NCI-H2227 (cell line): ENCODE data around the gene TNNC1.

Source experiments
- DNase-seq: peaks from one replicate; lab custom pipeline; 2025; ENCODE audit not compliant: unreplicated experiment; lab: John Stamatoyannopoulos, UW

The TNNC1 gene

DNA sequence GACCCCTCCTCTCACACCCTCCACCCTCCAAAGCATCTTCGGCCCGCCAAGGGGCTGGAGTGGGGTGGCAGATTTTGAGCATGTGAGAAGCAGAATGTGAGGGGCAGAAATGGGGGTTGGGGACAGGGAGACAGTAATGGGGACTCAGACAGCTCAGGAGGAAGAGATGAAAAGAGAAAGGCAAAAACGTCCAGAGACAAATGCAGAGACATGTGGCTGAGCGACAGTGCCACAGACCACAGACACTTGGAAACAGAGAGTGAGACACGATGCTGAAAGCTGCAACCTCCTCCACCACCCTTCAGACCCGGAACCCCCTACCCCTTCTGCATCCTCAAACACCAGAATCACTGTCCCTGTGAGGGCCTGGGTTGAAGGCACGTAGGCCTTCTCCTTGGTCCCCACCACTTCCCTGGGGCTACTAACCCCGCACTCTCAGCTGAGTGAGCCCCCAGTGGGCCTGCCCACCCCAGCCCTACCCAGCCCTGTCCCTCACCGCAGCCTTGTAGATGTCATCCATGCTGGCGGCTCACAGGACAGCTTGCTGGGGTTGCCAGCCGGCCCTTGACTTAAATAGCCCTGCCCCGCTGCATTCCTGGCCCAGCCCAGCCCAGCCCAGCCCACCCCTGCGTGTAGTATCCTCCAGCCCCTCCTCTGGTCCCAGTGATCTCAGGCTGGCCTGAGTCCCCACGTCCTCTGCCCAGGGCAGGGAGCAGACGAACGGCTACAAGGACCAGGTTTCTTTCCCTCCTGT, at the start of gene TNNC1:
Gene TNNC1 (minus strand): TSS at position 546 of the 754 bp plus-strand sequence. CDS start 26 bp downstream, at position 520.
- no peak for DNase-seq

DNA sequence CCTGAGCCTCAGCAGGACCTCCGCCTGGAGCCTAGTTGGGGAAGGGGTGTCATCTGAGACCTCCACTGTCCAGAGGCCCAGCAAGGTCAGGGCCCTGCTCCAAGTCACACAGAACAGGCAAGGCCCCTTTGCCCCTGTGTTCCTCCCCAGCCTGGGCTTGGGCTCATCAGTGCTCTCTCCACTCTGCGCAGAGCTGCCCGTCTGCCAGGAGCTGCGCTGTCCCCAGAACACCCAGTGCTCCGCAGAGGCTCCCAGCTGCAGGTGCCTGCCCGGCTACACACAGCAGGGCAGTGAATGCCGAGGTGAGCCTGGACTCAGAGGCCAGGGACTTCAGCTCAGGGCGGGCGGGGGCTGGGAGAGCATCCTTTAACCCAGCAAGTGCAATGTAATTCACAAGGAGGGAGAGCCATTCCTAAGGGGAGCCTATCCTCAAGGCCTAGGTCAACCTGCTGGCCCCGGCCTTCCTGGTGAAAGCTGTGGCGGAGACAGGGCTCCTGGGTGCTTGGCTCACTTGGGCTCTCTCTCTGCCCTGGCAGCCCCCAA, 49.0 kb upstream of the TNNC1 start:
- DNase-seq, result no peak

DNA sequence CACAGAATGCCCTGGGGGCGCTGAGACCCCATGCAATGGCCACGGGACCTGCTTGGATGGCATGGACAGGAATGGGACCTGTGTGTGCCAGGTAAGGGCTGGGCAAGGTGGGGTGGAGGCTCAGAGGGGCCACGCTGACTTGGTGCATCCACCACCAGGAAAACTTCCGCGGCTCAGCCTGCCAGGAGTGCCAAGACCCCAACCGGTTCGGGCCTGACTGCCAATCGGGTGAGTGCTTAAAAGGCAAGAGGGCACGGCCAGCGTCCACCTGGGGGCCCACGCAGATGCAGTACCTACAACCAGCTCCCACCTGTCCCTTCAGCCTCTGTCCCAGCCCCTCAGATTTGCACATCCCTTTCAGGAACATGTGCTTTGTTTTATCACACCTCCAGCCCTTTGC, 48.2 kb upstream of the TNNC1 start:
- DNase-seq, result no peak

DNA sequence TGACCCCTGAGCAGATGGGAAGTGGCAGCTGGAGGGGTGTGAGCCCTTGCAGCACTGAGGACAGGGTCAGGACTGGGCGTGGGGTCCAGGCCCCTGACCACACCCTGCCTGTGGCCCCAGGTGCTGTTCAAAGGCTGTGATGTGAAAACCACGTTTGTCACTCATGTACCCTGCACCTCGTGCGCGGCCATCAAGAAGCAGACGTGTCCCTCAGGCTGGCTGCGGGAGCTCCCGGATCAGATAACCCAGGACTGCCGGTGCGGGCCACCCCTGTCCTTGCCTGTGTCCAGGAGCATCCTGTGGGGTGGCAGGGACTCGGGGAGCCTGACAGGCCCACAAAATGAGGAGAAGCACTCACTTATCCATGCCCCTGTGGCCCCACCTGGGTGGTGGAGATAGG, 47.2 kb upstream of the TNNC1 start:
- no peak for DNase-seq

DNA sequence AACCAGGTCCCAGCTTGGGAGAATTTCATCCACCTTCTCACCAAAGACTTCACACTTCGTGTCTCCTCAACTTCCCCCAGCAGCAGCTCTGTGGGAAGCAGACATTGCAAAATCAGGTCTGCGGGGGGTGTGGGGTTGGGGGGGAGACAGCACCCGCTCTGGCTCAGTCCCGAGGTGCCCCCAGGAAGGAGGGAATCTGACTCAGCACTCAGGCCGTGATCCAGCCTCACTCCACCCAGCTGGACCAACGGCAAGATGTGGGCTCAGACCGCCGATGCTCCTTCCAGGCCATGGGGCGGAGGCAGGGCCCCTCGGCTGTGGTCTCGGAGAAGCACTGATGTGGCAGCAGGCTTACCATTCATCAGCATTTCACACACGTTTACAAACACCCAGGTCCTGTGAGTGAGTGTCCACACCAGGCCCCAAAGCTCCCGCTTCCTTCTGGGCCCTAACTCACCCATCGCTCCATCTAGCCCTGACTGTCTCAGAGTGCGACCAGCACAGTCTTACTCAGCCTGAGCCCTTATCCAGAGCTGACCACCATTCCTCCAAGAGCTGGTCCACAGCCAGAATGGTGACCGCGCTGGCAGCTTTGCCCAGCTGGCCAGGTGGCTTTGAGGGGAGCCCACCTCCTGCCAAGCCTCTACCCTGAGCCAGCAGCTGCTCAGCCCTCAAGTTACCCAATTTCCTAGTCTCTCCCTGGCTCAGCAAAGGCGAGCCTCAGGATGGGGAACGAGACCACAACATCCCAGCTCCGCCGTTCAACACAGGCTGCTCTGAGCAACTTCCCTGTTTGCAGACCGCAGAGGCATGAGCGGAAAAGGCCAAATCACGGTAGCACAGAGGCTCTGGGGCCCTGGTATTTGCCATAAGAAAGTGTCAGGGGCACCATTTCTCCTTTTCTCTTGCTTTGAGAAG, 44.6 kb upstream of the TNNC1 start:
- DNase-seq, result no peak

DNA sequence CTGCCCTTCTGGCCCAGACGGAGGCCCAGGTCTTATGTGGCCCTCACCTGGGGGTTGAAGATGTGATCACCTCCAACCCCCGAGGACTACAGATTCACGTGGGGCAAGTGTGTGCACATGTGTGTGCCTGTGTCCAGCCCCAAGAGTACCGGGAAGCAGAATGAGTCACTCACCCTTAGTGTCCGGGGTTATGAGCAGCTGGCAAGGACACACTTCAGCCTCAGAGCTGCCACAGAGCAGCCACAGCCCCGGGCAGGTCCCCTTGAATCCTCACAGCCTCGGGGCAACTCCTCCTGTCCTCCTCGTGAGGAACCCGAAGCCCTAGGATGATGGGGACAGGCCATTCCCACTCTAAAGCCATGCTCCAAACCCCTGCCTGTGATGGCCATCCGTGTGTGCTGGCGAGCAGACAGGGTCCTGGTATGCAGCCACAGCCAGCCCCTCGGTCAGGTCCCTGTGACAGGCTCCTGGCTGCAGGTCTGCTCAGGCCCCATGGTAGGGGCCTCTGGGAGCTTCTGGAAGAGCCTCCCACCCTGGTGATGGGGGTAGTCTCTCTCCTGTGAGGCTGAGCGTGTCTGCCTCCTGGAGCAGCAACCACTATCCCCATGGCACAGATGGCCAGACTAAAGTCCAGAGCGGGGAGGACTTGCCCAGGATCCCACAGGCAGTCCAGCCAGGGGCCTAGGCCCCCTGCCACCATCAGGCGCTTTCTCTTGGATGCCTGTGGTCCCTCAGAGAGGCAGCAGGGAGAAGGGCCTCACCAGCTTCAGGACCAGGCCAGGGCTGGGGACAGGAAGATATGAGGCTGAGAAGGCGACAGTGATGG, 42.1 kb upstream of the TNNC1 start:
- no peak for DNase-seq

DNA sequence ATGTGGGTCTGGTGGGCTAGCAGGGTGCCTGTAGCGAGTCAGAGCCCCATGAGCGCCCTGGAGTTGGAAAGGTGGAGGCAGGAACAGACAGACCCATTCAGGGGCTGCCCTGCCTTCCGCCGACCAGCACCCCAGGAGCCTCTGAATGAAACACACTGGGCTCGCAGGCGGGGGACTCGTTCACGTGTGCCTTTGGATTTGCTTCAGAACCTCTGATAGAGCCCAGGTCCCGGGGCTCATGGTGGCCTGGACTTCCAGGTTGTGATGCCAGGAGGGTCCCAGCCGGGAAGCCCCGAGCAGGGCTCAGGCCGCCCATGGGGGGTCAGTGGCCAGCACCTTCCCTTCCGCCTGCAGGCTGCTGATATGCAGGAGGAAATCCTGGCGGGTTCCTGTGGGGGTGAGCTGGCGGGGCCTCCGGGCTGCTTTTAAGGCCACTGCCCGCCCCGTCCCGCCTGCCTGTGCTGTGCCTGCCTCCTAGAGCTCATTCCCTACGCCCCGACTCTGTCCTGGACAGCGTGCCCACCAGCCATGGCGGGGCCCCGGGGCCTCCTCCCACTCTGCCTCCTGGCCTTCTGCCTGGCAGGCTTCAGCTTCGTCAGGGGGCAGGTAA, 41.1 kb upstream of the TNNC1 start, which contains the start of gene STAB1:
Gene STAB1 (plus strand): TSS at position 453 of the 610 bp plus-strand sequence. CDS start 76 bp downstream, at position 529.
- DNase-seq, result no peak

DNA sequence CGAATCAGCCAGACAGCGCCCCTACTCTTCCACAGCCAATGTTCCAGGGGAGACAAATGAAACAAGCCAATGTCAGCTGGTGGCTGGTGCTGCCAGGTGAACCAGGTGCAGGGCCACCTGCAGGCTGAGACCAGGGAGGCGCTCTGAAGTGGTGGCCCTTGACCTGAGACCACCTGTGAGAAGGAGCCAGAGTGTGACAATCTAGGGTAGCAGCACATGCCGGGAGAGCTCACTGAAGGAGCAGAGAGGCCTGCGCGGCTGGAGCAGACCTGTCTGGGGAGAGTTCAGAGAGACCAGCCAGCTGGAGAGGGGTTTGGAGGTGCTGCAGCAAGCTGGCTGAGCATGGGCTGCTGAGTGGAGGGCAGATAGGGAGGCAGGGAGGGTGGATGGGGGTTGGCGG, 40.6 kb upstream of the TNNC1 start:
- no peak for DNase-seq

- DNase-seq, result no peak
These were observed 39.6 kb upstream of the TNNC1 start for GRCh38 chr3:52493232-52494017.

DNA sequence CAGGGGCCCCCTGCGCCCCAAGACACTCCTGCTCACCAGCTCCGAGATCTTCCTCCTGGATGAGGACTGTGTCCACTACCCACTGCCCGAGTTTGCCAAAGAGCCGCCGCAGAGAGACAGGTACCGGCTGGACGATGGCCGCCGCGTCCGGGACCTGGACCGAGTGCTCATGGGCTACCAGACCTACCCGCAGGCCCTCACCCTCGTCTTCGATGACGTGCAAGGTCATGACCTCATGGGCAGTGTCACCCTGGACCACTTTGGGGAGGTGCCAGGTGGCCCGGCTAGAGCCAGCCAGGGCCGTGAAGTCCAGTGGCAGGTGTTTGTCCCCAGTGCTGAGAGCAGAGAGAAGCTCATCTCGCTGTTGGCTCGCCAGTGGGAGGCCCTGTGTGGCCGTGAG, 38.2 kb upstream of the TNNC1 start:
- no peak for DNase-seq

DNA sequence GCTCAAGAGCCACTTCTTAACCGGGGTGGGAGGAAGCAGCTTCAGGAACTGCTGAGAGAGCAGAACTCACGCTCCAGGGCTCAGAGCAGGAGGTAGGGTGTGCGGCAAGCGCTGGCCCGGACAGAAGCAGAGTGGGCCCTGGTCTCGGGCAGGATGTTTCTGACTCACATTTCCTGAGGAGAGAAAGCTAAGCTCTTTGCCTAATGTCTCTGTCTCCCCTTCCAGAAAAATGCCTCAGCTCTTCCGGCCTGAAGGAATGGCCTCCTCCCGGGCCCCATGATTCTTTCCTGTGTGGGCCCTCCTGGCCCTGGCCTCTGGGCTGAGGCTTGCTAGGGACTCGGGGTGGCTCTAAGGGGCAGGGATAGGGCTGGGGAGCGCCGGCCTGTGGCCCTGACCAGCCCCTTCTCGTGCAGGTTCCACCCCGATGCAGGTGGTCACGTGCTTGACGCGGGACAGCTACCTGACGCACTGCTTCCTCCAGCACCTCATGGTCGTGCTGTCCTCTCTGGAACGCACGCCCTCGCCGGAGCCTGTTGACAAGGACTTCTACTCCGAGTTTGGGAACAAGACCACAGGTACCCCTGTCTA, 37.2 kb upstream of the TNNC1 start:
- no peak for DNase-seq

- no peak for DNase-seq
These were observed 36.4 kb upstream of the TNNC1 start for GRCh38 chr3:52490035-52490938.

GRCh38 chr3:52489453-52489852, 35.6 kb upstream of the TNNC1 start:
- DNase-seq, result no peak

- DNase-seq, result no peak
These were observed 34.9 kb upstream of the TNNC1 start for GRCh38 chr3:52488746-52489145.

GRCh38 chr3:52487788-52488691, 34.2 kb upstream of the TNNC1 start:
- DNase-seq, result no peak

GRCh38 chr3:52487050-52487787, 33.4 kb upstream of the TNNC1 start:
- DNase-seq, result no peak
